ENCODE data around the gene CCNI2. TPM values are rescaled to one million over a fixed set of nuclear protein-coding genes. Genes with fewer than 3 reads are reported as not detected.

The CCNI2 gene
- not detected in 2 replicates for total RNA-seq (2014; rRNA removed; shearing (Covaris generic))
- polyA plus RNA-seq (2015; cell fraction: cytosol; rRNA removed), result not detected in 2 replicates
- not detected in 2 replicates for polyA plus RNA-seq (2015; cell fraction: nucleus; rRNA removed)

GRCh38 chr5:132746954-132747615 is at the start of gene CCNI2:
Gene CCNI2, plus strand, starts transcription at chr5:132747426. Its CDS starts 70 bp downstream, at chr5:132747496.
- in situ Hi-C loops (cut with HindIII; ENCODE audit: low pct_unique_long_range_greater_than_20kb, low sequenced_read_pairs), result no loop called here
- no peak for DNase-seq (ENCODE audit: low read depth, low spot score)

- in situ Hi-C loops (cut with HindIII; ENCODE audit: low pct_unique_long_range_greater_than_20kb, low sequenced_read_pairs), result no loop called here
- DNase-seq (ENCODE audit: low read depth, low spot score), result no peak
Observed at GRCh38 chr5:132704875-132705274, 42.4 kb upstream of the CCNI2 start.

GRCh38 chr5:132708645-132709044 is 38.6 kb upstream of the CCNI2 start:
- in situ Hi-C loops (cut with HindIII; ENCODE audit: low pct_unique_long_range_greater_than_20kb, low sequenced_read_pairs), result no loop called here
- no peak for DNase-seq (ENCODE audit: low read depth, low spot score)

- in situ Hi-C loops (cut with HindIII; ENCODE audit: low pct_unique_long_range_greater_than_20kb, low sequenced_read_pairs), result no loop called here
- peak; percentile 28 for DNase-seq (ENCODE audit: low read depth, low spot score)
Observed at GRCh38 chr5:132714456-132715307, 32.5 kb upstream of the CCNI2 start.

GRCh38 chr5:132718544-132719312 is 28.5 kb upstream of the CCNI2 start:
- in situ Hi-C loops (cut with HindIII; ENCODE audit: low pct_unique_long_range_greater_than_20kb, low sequenced_read_pairs), result no loop called here
- no peak for DNase-seq (ENCODE audit: low read depth, low spot score)

- in situ Hi-C loops (cut with HindIII; ENCODE audit: low pct_unique_long_range_greater_than_20kb, low sequenced_read_pairs), result no loop called here
- DNase-seq (ENCODE audit: low read depth, low spot score), result no peak
Observed at GRCh38 chr5:132725745-132726144, 21.5 kb upstream of the CCNI2 start.

GRCh38 chr5:132729896-132730295 is 17.3 kb upstream of the CCNI2 start:
- DNase-seq (ENCODE audit: low read depth, low spot score), result no peak
- in situ Hi-C loops (cut with HindIII; ENCODE audit: low pct_unique_long_range_greater_than_20kb, low sequenced_read_pairs), result no loop called here

- in situ Hi-C loops (cut with HindIII; ENCODE audit: low pct_unique_long_range_greater_than_20kb, low sequenced_read_pairs), result no loop called here
- DNase-seq (ENCODE audit: low read depth, low spot score), result no peak
Observed at GRCh38 chr5:132733499-132734148, 13.6 kb upstream of the CCNI2 start.

GRCh38 chr5:132734687-132735086 is 12.5 kb upstream of the CCNI2 start:
- in situ Hi-C loops (cut with HindIII; ENCODE audit: low pct_unique_long_range_greater_than_20kb, low sequenced_read_pairs), result no loop called here
- no peak for DNase-seq (ENCODE audit: low read depth, low spot score)

- in situ Hi-C loops (cut with HindIII; ENCODE audit: low pct_unique_long_range_greater_than_20kb, low sequenced_read_pairs), result no loop called here
Observed at GRCh38 chr5:132736853-132737833, 10.1 kb upstream of the CCNI2 start, which contains the start of gene KIF3A. Gene KIF3A, minus strand, starts transcription at chr5:132737546. Its CDS starts 127 bp downstream, at chr5:132737419.

GRCh38 chr5:132737982-132738681 is 9.1 kb upstream of the CCNI2 start:
- in situ Hi-C loops (cut with HindIII; ENCODE audit: low pct_unique_long_range_greater_than_20kb, low sequenced_read_pairs), result no loop called here
- no peak for DNase-seq (ENCODE audit: low read depth, low spot score)

More at GRCh38 chr5:132736853-132737833, 10.1 kb upstream of the CCNI2 start, which contains the start of gene KIF3A:
- peak; percentile 98 for DNase-seq (ENCODE audit: low read depth, low spot score)

GRCh38 chr5:132739232-132739631 is 8.0 kb upstream of the CCNI2 start:
- DNase-seq (ENCODE audit: low read depth, low spot score), result no peak
- in situ Hi-C loops (cut with HindIII; ENCODE audit: low pct_unique_long_range_greater_than_20kb, low sequenced_read_pairs), result no loop called here

- in situ Hi-C loops (cut with HindIII; ENCODE audit: low pct_unique_long_range_greater_than_20kb, low sequenced_read_pairs), result no loop called here
- no peak for DNase-seq (ENCODE audit: low read depth, low spot score)
Observed at GRCh38 chr5:132742158-132742557, 5.1 kb upstream of the CCNI2 start.

- no peak for DNase-seq (ENCODE audit: low read depth, low spot score)
- in situ Hi-C loops (cut with HindIII; ENCODE audit: low pct_unique_long_range_greater_than_20kb, low sequenced_read_pairs), result no loop called here
Observed at GRCh38 chr5:132742626-132743025, 4.6 kb upstream of the CCNI2 start.

- no peak for DNase-seq (ENCODE audit: low read depth, low spot score)
- in situ Hi-C loops (cut with HindIII; ENCODE audit: low pct_unique_long_range_greater_than_20kb, low sequenced_read_pairs), result no loop called here
Observed at GRCh38 chr5:132744659-132745058, 2.6 kb upstream of the CCNI2 start.

GRCh38 chr5:132746592-132746953 is 653 bp upstream of the CCNI2 start:
- in situ Hi-C loops (cut with HindIII; ENCODE audit: low pct_unique_long_range_greater_than_20kb, low sequenced_read_pairs), result no loop called here
- no peak for DNase-seq (ENCODE audit: low read depth, low spot score)
